Skeletal muscle satellite cell (primary cell): ENCODE results near the gene CXorf38.
A peak's percentile ranks its signal among the peaks of the same experiment; 100 is the strongest.

Experiments
- H3K27me3 ChIP-seq: 2 replicates; pipeline ENCODE4 v1.7.0; 2013; ENCODE audit warnings: low read length; ENCODE audit not compliant: control insufficient read depth, insufficient read depth
- H3K36me3 ChIP-seq: 2 replicates; pipeline ENCODE4 v1.7.0; 2013; ENCODE audit warnings: mild to moderate bottlenecking, control low read depth, low read length; ENCODE audit not compliant: insufficient read depth
- H3K4me1 ChIP-seq: 2 replicates; pipeline ENCODE4 v1.7.0; 2013; ENCODE audit warnings: low read length; ENCODE audit not compliant: control insufficient read depth, insufficient read depth
- H3K4me2 ChIP-seq: 2 replicates; pipeline ENCODE4 v1.7.0; 2013; ENCODE audit warnings: mild to moderate bottlenecking, low read length
- H3K4me3 ChIP-seq: 2 replicates; pipeline ENCODE4 v1.7.0; 2013; ENCODE audit warnings: low read length
- H3K9ac ChIP-seq: 2 replicates; pipeline ENCODE4 v1.7.0; 2013; ENCODE audit warnings: mild to moderate bottlenecking, low read depth, low read length, moderate library complexity
- H3K9me3 ChIP-seq: replicated peaks from 2 replicates; pipeline ENCODE4 v1.7.0; 2013; ENCODE audit warnings: mild to moderate bottlenecking, control low read depth, low read length

The CXorf38 gene

GRCh38 chrX:40660381-40660780, 13.0 kb upstream of the CXorf38 start:
- H3K4me2 ChIP-seq, result no peak overlapping the region
- H3K36me3 ChIP-seq, result peaks cover 11% of the 10 kb centered on the region
- H3K4me1 ChIP-seq, result no peaks in the 10 kb centered on the region
- H3K4me3 ChIP-seq, result no peak overlapping the region
- H3K27me3 ChIP-seq, result no peaks in the 10 kb centered on the region
- H3K9ac ChIP-seq, result no peak overlapping the region
- no peaks in the 10 kb centered on the region for H3K9me3 ChIP-seq

GRCh38 chrX:40653535-40653934, 6.2 kb upstream of the CXorf38 start:
- Histone ChIP-seq H3K4me1 (no peaks in the 10 kb centered on the region), H3K9me3 (no peaks in the 10 kb centered on the region), H3K9ac (no peak overlapping the region), H3K4me3 (no peak overlapping the region), H3K4me2 (no peak overlapping the region), H3K27me3 (no peaks in the 10 kb centered on the region), H3K36me3 (no peaks in the 10 kb centered on the region)

DNA sequence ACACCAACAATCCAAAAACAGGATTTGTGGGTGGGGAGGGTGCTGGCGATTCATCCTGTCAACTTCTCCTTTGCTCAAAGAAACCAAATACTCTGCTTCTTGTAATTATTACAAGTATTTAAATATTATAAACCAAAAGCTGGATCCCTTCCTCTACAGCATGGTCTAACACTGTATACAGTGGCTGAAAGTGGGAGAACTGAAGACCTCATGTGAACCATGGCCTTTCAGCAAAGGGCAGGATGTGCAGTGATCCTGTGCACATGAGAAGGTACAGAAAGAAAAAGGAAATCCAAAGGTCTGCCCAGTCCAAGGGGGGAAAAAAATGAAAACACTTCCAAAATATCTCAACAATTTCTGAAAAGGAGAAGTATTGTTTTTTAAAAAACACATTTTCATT, 5.3 kb upstream of the CXorf38 start:
- Histone ChIP-seq H3K27me3 (no peaks in the 10 kb centered on the region), H3K4me3 (no peak overlapping the region), H3K9me3 (no peaks in the 10 kb centered on the region), H3K4me1 (peaks cover 4% of the 10 kb centered on the region), H3K4me2 (no peak overlapping the region), H3K36me3 (no peaks in the 10 kb centered on the region), H3K9ac (no peak overlapping the region)

- H3K4me2 ChIP-seq, result no peak overlapping the region
- H3K9me3 ChIP-seq, result no peaks in the 10 kb centered on the region
- H3K4me3 ChIP-seq, result no peak overlapping the region
- H3K36me3 ChIP-seq, result no peaks in the 10 kb centered on the region
- H3K9ac ChIP-seq, result no peak overlapping the region
- H3K27me3 ChIP-seq, result no peaks in the 10 kb centered on the region
- H3K4me1 ChIP-seq, result peaks cover 5% of the 10 kb centered on the region
Observed at GRCh38 chrX:40651620-40652223, 4.4 kb upstream of the CXorf38 start.

GRCh38 chrX:40646489-40647306, 663 bp downstream of the CXorf38 start:
- peaks cover 8% of the 10 kb centered on the region for H3K36me3 ChIP-seq
- peaks cover 14% of the 10 kb centered on the region for H3K4me1 ChIP-seq
- H3K27me3 ChIP-seq, result no peaks in the 10 kb centered on the region
- H3K9ac ChIP-seq, result peak overlapping the region; percentile 81
- H3K4me2 ChIP-seq, result peak overlapping the region; percentile 79
- peak overlapping the region; percentile 90 for H3K4me3 ChIP-seq
- H3K9me3 ChIP-seq, result no peaks in the 10 kb centered on the region

DNA sequence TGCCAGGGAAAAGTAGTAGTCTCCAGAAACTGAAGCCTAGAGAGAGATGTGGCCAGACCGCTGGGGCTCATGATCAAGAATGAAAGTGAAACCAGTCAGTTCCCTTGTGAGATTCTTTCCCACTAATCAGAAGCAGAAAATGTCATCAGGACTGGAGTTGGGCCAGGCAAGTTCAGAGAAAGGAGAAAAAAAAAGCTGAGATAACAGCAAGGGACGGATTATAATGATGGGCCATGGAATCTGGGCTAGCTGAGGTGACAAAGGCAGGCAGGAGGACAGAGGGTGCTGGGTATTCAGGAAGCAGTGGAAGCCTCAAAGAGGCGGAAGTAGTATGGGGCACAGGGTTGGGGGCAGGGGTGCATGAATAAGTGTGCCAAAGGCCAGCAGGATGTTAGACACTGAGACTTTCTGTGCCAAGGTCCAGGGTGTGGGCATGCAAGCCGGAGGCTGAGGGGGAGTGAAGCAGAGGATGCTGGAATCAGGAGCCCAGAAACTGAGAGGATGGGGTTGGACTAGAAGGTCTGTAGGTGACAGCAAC, 2.5 kb downstream of the CXorf38 start:
- peaks cover 14% of the 10 kb centered on the region for H3K4me1 ChIP-seq

DNA sequence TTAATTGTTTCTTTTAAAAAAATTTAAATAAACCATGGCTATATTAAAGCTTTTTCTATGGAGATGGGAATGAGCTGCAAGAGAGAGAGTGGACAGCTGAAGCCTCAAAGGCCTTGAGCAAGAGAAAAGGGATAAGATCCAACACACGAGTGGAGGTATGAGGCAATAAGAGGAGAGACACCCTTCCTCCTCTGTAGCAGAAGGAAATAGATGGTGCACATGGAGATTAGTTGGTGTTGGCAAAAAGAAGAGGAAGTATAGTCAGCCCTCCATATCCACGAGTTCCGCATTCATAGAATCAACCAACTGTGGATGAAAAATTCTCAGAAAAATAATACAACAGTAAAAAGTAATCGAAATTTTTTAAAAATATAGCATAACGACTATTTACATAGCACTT, 3.2 kb downstream of the CXorf38 start:
- H3K4me2 ChIP-seq, result peak overlapping the region; percentile 89
- H3K4me1 ChIP-seq, result peaks cover 14% of the 10 kb centered on the region
- no peaks in the 10 kb centered on the region for H3K9me3 ChIP-seq
- H3K36me3 ChIP-seq, result peaks cover 14% of the 10 kb centered on the region
- no peaks in the 10 kb centered on the region for H3K27me3 ChIP-seq
- peak overlapping the region; percentile 66 for H3K4me3 ChIP-seq
- peak overlapping the region; percentile 75 for H3K9ac ChIP-seq

More for the DNA sequence above, 2.5 kb downstream of the CXorf38 start:
- Histone ChIP-seq H3K4me2 (peak overlapping the region; percentile 89), H3K9me3 (no peaks in the 10 kb centered on the region), H3K27me3 (no peaks in the 10 kb centered on the region), H3K4me3 (peak overlapping the region; percentile 66), H3K9ac (peak overlapping the region; percentile 75), H3K36me3 (peaks cover 8% of the 10 kb centered on the region)

DNA sequence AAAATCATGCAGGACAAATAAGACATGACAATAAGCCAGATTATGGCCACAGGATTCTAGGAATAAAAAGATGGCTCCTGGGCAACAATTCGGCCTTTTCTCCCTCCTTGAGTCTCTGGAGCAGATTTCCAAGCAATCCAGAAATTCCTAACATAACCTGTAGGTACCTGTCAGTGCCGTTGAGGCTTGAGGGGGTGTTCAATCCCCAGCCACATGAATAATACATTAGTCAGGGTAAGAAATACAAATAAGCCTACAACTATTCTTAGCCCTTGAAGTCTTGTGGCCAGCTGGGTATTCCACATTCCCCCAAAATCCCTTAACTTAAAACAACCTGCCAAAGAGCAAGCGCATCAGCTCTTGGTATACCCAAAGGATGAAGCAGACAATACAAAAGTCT, 9.7 kb downstream of the CXorf38 start:
- Histone ChIP-seq H3K4me3 (no peak overlapping the region), H3K4me2 (no peak overlapping the region), H3K27me3 (peaks cover 6% of the 10 kb centered on the region), H3K9ac (no peak overlapping the region), H3K4me1 (no peaks in the 10 kb centered on the region), H3K9me3 (no peaks in the 10 kb centered on the region), H3K36me3 (peaks cover 72% of the 10 kb centered on the region)

DNA sequence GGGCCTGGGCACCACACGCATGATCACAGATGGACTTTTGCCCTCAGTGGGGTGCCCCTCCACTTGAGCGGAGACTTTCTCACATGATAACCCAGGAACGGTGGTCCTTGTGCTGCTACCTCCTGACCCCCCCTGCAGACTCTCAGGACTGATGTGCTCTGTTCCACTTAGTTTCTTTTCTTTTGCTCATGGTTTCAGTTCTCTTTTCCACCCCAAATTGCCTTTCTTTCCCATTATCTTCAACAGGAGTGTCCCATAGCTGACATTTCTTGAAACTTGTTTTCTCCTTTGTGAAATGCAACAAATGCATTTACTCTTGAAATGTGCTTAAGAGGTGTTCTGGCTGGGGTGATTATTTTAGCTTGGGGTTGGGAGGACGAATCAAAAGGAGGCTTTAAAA, 15.2 kb downstream of the CXorf38 start:
- Histone ChIP-seq H3K36me3 (peaks cover 78% of the 10 kb centered on the region), H3K9me3 (no peaks in the 10 kb centered on the region), H3K27me3 (no peaks in the 10 kb centered on the region), H3K9ac (no peak overlapping the region), H3K4me2 (no peak overlapping the region), H3K4me3 (no peak overlapping the region), H3K4me1 (no peaks in the 10 kb centered on the region)

DNA sequence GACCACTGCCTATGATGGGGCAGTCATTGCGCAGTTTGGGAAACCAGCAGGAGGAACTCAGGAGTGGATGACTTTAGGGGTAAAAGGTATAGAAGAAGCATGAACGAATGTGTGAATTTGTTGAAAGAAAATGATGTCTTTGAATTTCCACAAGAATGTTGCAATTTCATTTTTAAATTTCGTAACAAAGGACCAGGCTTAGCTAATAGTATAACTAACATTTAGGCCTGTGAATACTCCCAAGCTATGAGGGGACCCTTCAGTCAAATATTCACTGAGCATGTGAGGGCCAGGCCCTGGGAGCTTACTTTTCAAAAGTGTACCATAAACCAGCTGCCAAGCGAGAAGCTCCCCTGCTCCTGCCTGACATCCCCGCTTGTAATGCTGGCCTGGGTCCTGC, 18.9 kb downstream of the CXorf38 start:
- Histone ChIP-seq H3K27me3 (peaks cover 7% of the 10 kb centered on the region), H3K4me3 (no peak overlapping the region), H3K36me3 (peaks cover 41% of the 10 kb centered on the region), H3K4me1 (no peaks in the 10 kb centered on the region), H3K9ac (no peak overlapping the region), H3K9me3 (no peaks in the 10 kb centered on the region), H3K4me2 (no peak overlapping the region)

DNA sequence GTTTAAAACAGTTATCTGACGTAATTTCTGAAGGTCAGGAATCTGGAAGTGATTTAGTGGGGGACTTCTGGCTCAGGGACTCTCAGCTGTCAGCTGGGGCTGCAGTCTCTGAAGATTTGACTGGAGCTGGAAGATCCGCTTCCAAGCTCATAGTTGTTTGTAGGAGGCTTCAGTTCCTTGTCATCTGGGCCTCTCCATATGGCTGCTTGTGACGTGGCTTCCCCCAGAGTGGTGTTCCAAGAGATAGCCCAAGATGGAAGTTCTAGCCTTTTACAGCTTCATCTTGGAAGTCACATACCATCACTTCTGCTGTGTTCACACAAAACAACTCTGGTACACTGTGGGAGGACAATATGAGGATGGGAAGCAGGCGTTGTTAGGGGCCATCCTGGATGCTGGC, 22.1 kb downstream of the CXorf38 start:
- H3K4me1 ChIP-seq, result no peaks in the 10 kb centered on the region
- no peak overlapping the region for H3K4me3 ChIP-seq

More for the DNA sequence above, 22.1 kb downstream of the CXorf38 start:
- Histone ChIP-seq H3K4me2 (no peak overlapping the region), H3K9me3 (no peaks in the 10 kb centered on the region), H3K9ac (no peak overlapping the region), H3K27me3 (peaks cover 7% of the 10 kb centered on the region), H3K36me3 (peaks cover 25% of the 10 kb centered on the region)
